ENCODE measurements around the gene CTRB2.
"Not testable (repeated sequence)": the region's sequence is repeated elsewhere in the genome, so short reads cannot be mapped to it uniquely, and the experiment has no call there.

- TF ChIP-seq FOXM1 (IDR thresholded peaks at IDR 0.05; ENCODE audit: borderline replicate concordance); ZNF384 (IDR thresholded peaks at IDR 0.05); SUZ12 (IDR thresholded peaks at IDR 0.05); FOXA1 (IDR thresholded peaks at IDR 0.05): not testable (repeated sequence)
Measured at GRCh38 chr16:75204905-75205304, 2.1 kb downstream of the CTRB2 start.
